Endodermal cell (in vitro differentiated cells): Measurements from ENCODE around the gene DUXA. TPM values are rescaled to one million over a fixed set of nuclear protein-coding genes. Genes with fewer than 3 reads are reported as not detected.
A peak's percentile ranks its signal among the peaks of the same experiment; 100 is the strongest.

Experiments
- DNase-seq: peaks from one replicate; pipeline ENCODE4 v3.0.0-alpha.2; 2017
- H3K27ac ChIP-seq: 2 replicates; pipeline ENCODE4 v1.5.1; 2013; ENCODE audit warnings: mild to moderate bottlenecking, low read depth, low read length, moderate library complexity
- H3K27me3 ChIP-seq: 2 replicates; pipeline ENCODE4 v1.6.1; 2013; ENCODE audit warnings: mild to moderate bottlenecking, low read length, moderate library complexity; ENCODE audit not compliant: insufficient read depth, control insufficient read depth, poor library complexity, severe bottlenecking
- H3K36me3 ChIP-seq: 2 replicates; pipeline ENCODE4 v1.7.0; 2013; ENCODE audit warnings: mild to moderate bottlenecking, low read length, moderate library complexity; ENCODE audit not compliant: control insufficient read depth, insufficient read depth
- H3K4me1 ChIP-seq: one replicate; pipeline ENCODE4 v1.7.0; 2013; ENCODE audit warnings: low read length; ENCODE audit not compliant: control insufficient read depth, insufficient read depth
- H3K4me3 ChIP-seq: 2 replicates; pipeline ENCODE4 v1.5.1; 2013; ENCODE audit warnings: mild to moderate bottlenecking, low read length, moderate library complexity
- H3K9ac ChIP-seq: 2 replicates; pipeline ENCODE4 v1.6.1; 2013; ENCODE audit warnings: mild to moderate bottlenecking, low read length, moderate library complexity; ENCODE audit not compliant: poor library complexity, severe bottlenecking; ENCODE audit errors: extremely low read depth
- H3K9me3 ChIP-seq: 2 replicates; pipeline ENCODE4 v1.6.1; 2013; ENCODE audit warnings: mild to moderate bottlenecking, low read length, moderate library complexity; ENCODE audit not compliant: control insufficient read depth
- H3K27ac Mint-ChIP-seq: 2 replicates; pipeline ENCODE4 v1.8.0; 2020; ENCODE audit warnings: mixed read lengths
- H3K27me3 Mint-ChIP-seq: 2 replicates; pipeline ENCODE4 v1.8.0; 2021; ENCODE audit warnings: mild to moderate bottlenecking, mixed read lengths; ENCODE audit not compliant: insufficient read depth
- H3K36me3 Mint-ChIP-seq: 2 replicates; pipeline ENCODE4 v1.8.0; 2020; ENCODE audit warnings: low read depth, mixed read lengths
- H3K4me1 Mint-ChIP-seq: 2 replicates; pipeline ENCODE4 v1.8.0; 2020; ENCODE audit warnings: mixed read lengths
- H3K4me3 Mint-ChIP-seq: 2 replicates; pipeline ENCODE4 v1.8.0; 2020; ENCODE audit warnings: mild to moderate bottlenecking, moderate library complexity, mixed read lengths
- H3K9me3 Mint-ChIP-seq: 2 replicates; pipeline ENCODE4 v1.8.0; 2020; ENCODE audit warnings: mild to moderate bottlenecking, mixed read lengths
- CTCF ChIP-seq: fragments of 200-600 bp; sonication (generic); conservative IDR thresholded peaks from 2 replicates; pipeline ENCODE4 v1.5.0; 2021; ENCODE audit warnings: antibody characterized with exemption, mild to moderate bottlenecking
- WGBS, 2 experiments: methylation state at CpG; one replicate each; pipeline versions ENCODE4 v1.1.5 to v1.1.7; 2013; ENCODE audit warnings: missing lambda C conversion rate in 2 of 2, mixed read lengths in 1 of 2; ENCODE audit not compliant: insufficient coverage in 1 of 2, insufficient read length in 1 of 2; 5-methylcytosine and 5-hydroxymethylcytosine counted together
- long read RNA-seq, 4 experiments: library from polyadenylated mRNA in 2 of 4; library from RNA in 1 of 4; library from capped mRNA in 1 of 4; stranded (forward) in 3 of 4; unstranded in 1 of 4; transcript quantifications; one replicate each; pipeline ENCODE4 v2.0.0, GENCODE V29; 2020 to 2021; ENCODE audit warnings: inconsistent platforms in 1 of 4
- polyA plus RNA-seq, 2 experiments: library from polyadenylated mRNA; stranded (reverse); fragments of 50-300 nt; gene quantifications; one replicate each; pipeline ENCODE4 v1.2.3, GENCODE V29; 2013
- total RNA-seq, 2 donors: library from RNA; stranded (reverse); fragmentation: NEBNext Ultra II Directional in 1 of 2; extraction: Animal tissue kit (Norgen Biotek cat#: 25700) in 1 of 2; gene quantifications; 2 replicates in 1 of 2; 3 replicates in 1 of 2; pipeline ENCODE4 v1.2.1, GENCODE V29; 2021

The DUXA gene
- total RNA-seq = not detected
- not detected for polyA plus RNA-seq (2013, experiment 1 of 2)
- not detected for polyA plus RNA-seq (2013, experiment 2 of 2)
- long read RNA-seq, experiment 1 = 0 reads
- long read RNA-seq, experiment 2 = 0 reads
- long read RNA-seq, experiment 3 = 0 reads
- long read RNA-seq, experiment 4 = 0 reads

GRCh38 chr19:57167385-57167784 is at the start of gene DUXA:
Gene DUXA, minus strand, starts transcription at chr19:57167485. Its CDS starts 42 bp downstream, at chr19:57167443.
- whole genome bisulfite sequencing, 2 experiments = 75 to 83% methylated on average over 4 to 6 of the region's 6 CpGs
- no peak within 1 kb of the TSS for H3K27ac Mint-ChIP-seq
- no peaks in the 10 kb centered on the region for H3K36me3 ChIP-seq

GRCh38 chr19:57212109-57212508 is 44.8 kb upstream of the DUXA start:
- Mint-ChIP-seq H3K4me1 (no peaks in the 10 kb centered on the region), H3K27me3 (no peaks in the 10 kb centered on the region), H3K36me3 (peaks cover 66% of the 10 kb centered on the region), H3K27ac (no peak overlapping the region), H3K4me3 (no peak overlapping the region), H3K9me3 (peaks cover 2% of the 10 kb centered on the region)
- no peak overlapping the region for H3K4me3 ChIP-seq
- no peaks in the 10 kb centered on the region for H3K4me1 ChIP-seq
- 96 to 100% methylated on average over 4 to 7 of the region's 7 CpGs for WGBS, 2 experiments
- peak; percentile 18 for DNase-seq
- no peaks in the 10 kb centered on the region for H3K27me3 ChIP-seq
- no peaks in the 10 kb centered on the region for H3K9me3 ChIP-seq
- peaks cover 80% of the 10 kb centered on the region for H3K36me3 ChIP-seq
- no peak overlapping the region for H3K9ac ChIP-seq
- no peak overlapping the region for H3K27ac ChIP-seq
- no peak for TF ChIP-seq CTCF

More at GRCh38 chr19:57167385-57167784, at the start of gene DUXA:
- H3K27me3 Mint-ChIP-seq = peaks cover 4% of the 10 kb centered on the region
- Histone ChIP-seq H3K9me3 (peaks cover 19% of the 10 kb centered on the region), H3K4me3 (no peak within 1 kb of the TSS), H3K27ac (no peak within 1 kb of the TSS), H3K27me3 (no peaks in the 10 kb centered on the region), H3K4me1 (no peaks in the 10 kb centered on the region), H3K9ac (no peak within 1 kb of the TSS)
- no peak within 1 kb of the TSS for H3K4me3 Mint-ChIP-seq
- peaks cover under 1% of the 10 kb centered on the region for H3K4me1 Mint-ChIP-seq
- H3K9me3 Mint-ChIP-seq = peaks cover 53% of the 10 kb centered on the region
- H3K36me3 Mint-ChIP-seq = no peaks in the 10 kb centered on the region
- no peak for TF ChIP-seq CTCF
- no peak for DNase-seq

DNA sequence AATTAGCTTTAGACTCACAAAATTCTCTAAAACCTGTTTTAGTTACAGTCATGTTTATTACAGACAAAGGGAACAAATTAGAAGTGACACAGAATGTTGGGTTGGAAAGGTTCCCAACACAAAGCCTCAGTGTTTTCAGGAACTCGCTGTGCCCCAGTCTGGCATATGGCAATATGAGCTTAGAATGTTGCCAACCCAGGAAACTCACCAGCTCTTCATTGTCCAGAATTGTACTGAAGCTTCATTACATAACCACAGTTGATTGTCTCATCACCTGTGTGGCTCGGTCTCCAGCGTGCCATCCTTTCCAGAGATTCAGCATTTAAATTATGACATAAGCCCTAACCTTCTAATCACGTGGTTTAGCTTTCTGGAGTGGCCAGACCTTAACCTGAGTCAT is 43.1 kb upstream of the DUXA start:
- peaks cover 2% of the 10 kb centered on the region for H3K9me3 Mint-ChIP-seq
- H3K36me3 Mint-ChIP-seq = peaks cover 67% of the 10 kb centered on the region
- WGBS, 2 experiments = 91 to 96% methylated on average over 2 to 4 of the region's 4 CpGs
- DNase-seq = no peak
- no peaks in the 10 kb centered on the region for H3K27me3 Mint-ChIP-seq
- Histone ChIP-seq H3K36me3 (peaks cover 76% of the 10 kb centered on the region), H3K9me3 (no peaks in the 10 kb centered on the region), H3K9ac (no peak overlapping the region), H3K27ac (no peak overlapping the region), H3K4me3 (no peak overlapping the region), H3K4me1 (no peaks in the 10 kb centered on the region), H3K27me3 (no peaks in the 10 kb centered on the region)
- H3K4me1 Mint-ChIP-seq = no peaks in the 10 kb centered on the region
- no peak overlapping the region for H3K4me3 Mint-ChIP-seq
- no peak for TF ChIP-seq CTCF
- no peak overlapping the region for H3K27ac Mint-ChIP-seq
